Panc1 (cell line): ENCODE data around the gene RPL23. TPM values are rescaled to one million over a fixed set of nuclear protein-coding genes. Genes with fewer than 3 reads are reported as not detected.

ENCODE experiments used
- ATAC-seq: fragments of 200-7000 bp; cut with Tn5 transposase; 2 replicates; pipeline ENCODE4 v1.9.1; 2020; ENCODE audit warnings: mild to moderate bottlenecking, moderate library complexity
- BruUV-seq: library from RNA; stranded (reverse); fragments of 400-500 nt; replicated peaks from 2 replicates; lab custom pipeline; 2021; lab: Mats Ljungman, UMichigan
- CTCF ChIA-PET: fragments of 300-600 bp; sonication (Branson Sonifier 250); formaldehyde crosslinking; loops from one replicate; lab custom pipeline; 2022; ENCODE audit warnings: antibody characterized with exemption; lab: Charles Lee
- POLR2A ChIA-PET: fragments of 300-600 bp; sonication (Branson Sonifier 250); formaldehyde crosslinking; loops from one replicate; lab custom pipeline; 2022; ENCODE audit warnings: antibody characterized with exemption; lab: Charles Lee
- DNase-seq: peaks from one replicate; pipeline ENCODE4 v3.0.0-alpha.2; 2010; ENCODE audit warnings: low read depth, low spot score
- H3K27ac ChIP-seq: 2 replicates; pipeline ENCODE4 v1.5.1; 2011; ENCODE audit warnings: mild to moderate bottlenecking, low read length, inconsistent platforms
- H3K27me3 ChIP-seq: fragments of 200-500 bp; sonication (Bioruptor generic); 2 replicates; pipeline ENCODE4 v1.6.0; 2014; ENCODE audit warnings: low read length, inconsistent platforms; ENCODE audit not compliant: control insufficient read depth, insufficient read depth
- H3K36me3 ChIP-seq: fragments of 200-500 bp; sonication (Bioruptor generic); 2 replicates; pipeline ENCODE4 v1.5.1; 2014; ENCODE audit warnings: inconsistent platforms, mild to moderate bottlenecking, low read length, moderate library complexity; ENCODE audit not compliant: control insufficient read depth, insufficient read depth
- H3K4me1 ChIP-seq: 2 replicates; pipeline ENCODE4 v1.5.1; 2011; ENCODE audit warnings: inconsistent platforms, mild to moderate bottlenecking, low read length, moderate library complexity; ENCODE audit not compliant: control insufficient read depth, insufficient read depth
- H3K4me3 ChIP-seq, 2 experiments: 2 replicates each; pipeline ENCODE4 v1.5.1; 2011 to 2012; ENCODE audit warnings: low read depth in 2 of 2, low read length in 2 of 2, mild to moderate bottlenecking in 2 of 2, inconsistent platforms in 1 of 2, moderate library complexity in 1 of 2
- H3K9me3 ChIP-seq: fragments of 200-500 bp; sonication (Bioruptor generic); 2 replicates; pipeline ENCODE4 v1.5.1; 2014; ENCODE audit warnings: low read depth, mild to moderate bottlenecking, inconsistent platforms, low read length, moderate library complexity; ENCODE audit not compliant: control insufficient read depth, insufficient read depth
- POLR2AphosphoS5 ChIP-seq: IDR thresholded peaks from 2 replicates; pipeline ENCODE4 v1.6.1; 2012; ENCODE audit warnings: mild to moderate bottlenecking, low read depth, low read length, moderate library complexity
- SIN3A ChIP-seq: IDR thresholded peaks from 2 replicates; pipeline ENCODE4 v1.6.1; 2012; ENCODE audit warnings: low read depth, mild to moderate bottlenecking, low read length, moderate library complexity, borderline replicate concordance; ENCODE audit not compliant: insufficient read depth
- TCF7L2 ChIP-seq: IDR thresholded peaks from 2 replicates; pipeline ENCODE4 v1.6.1; 2011; ENCODE audit warnings: mild to moderate bottlenecking, low read depth, low read length, inconsistent platforms
- in situ Hi-C: cut with HindIII; loops from 2 replicates; pipeline ENCODE4 v1.10.0; 2016; ENCODE audit warnings: low sequenced_read_pairs, low pct_unique_long_range_greater_than_20kb
- intact Hi-C: fragments of 100-400 bp; cut with micrococcal nuclease; formaldehyde crosslinking; loops from one replicate; pipeline ENCODE4 v1.10.0; 2022; ENCODE audit not compliant: unreplicated experiment
- total RNA-seq: library from RNA; stranded (reverse); gene quantifications from one replicate; pipeline ENCODE4 v1.2.1, GENCODE V29; 2021; ENCODE audit not compliant: unreplicated experiment
- TF ChIP-seq, protein P1 (sequence below): fragments of 450-650 bp; IDR thresholded peaks from 2 replicates; pipeline ENCODE4 v1.5.1; 2017; ENCODE audit warnings: mild to moderate bottlenecking
- TF ChIP-seq, protein P2 (sequence below), 2 experiments: IDR thresholded peaks; 2 replicates each; pipeline ENCODE4 v1.6.1; 2011 to 2012; ENCODE audit warnings: low read depth in 2 of 2, control low read depth in 1 of 2, low read length in 1 of 2, mild to moderate bottlenecking in 1 of 2, moderate library complexity in 1 of 2; ENCODE audit not compliant: insufficient read depth in 1 of 2

Gene RPL23
- total RNA-seq, 1 experiment from 2014 or later, result 649 TPM

DNA sequence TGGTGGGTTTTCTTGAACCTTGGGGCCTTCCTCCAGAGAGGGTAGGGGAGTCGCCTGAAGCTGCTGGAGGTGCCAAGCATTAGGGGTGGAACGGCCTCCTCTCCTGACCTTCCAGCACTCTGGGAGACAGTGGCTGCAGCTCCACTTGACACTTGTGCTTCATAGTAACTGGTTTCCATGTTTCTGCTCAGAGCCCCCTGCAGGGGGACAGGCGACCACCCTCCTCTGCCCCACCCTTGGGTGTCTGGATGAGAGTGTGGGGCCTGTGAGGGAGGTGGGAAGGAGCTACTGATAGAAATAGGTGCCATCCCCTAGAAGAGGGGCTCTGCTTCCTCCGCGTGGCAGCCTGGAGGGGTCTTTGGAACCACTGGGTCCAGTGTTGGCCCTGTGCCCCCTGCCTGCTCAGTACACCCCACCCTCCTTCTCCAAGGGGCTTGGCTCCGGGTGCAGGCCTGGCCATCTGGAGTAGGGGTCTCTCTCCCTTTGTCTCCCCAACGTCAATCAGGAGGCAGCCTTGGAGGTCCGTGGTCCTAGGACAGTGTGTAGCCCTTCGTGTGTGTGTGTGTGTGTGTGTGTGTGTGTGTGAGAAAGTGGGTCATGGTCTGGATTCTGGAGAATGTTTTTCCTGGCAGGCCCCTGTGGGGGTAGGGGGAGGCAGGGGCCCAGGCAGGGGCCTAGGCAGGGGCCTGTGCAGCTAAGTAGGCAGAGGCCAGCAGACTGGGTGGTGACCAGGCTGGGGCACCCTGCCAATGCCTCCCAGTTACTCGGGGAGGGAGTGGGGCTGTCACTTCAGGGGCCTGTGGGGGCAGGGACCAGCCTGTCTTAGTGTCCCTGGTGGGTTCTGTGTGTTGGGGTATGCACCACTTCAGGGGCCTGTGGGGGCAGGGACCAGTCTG is 21.2 kb upstream of the RPL23 start:
- TF ChIP-seq, protein P1, sequence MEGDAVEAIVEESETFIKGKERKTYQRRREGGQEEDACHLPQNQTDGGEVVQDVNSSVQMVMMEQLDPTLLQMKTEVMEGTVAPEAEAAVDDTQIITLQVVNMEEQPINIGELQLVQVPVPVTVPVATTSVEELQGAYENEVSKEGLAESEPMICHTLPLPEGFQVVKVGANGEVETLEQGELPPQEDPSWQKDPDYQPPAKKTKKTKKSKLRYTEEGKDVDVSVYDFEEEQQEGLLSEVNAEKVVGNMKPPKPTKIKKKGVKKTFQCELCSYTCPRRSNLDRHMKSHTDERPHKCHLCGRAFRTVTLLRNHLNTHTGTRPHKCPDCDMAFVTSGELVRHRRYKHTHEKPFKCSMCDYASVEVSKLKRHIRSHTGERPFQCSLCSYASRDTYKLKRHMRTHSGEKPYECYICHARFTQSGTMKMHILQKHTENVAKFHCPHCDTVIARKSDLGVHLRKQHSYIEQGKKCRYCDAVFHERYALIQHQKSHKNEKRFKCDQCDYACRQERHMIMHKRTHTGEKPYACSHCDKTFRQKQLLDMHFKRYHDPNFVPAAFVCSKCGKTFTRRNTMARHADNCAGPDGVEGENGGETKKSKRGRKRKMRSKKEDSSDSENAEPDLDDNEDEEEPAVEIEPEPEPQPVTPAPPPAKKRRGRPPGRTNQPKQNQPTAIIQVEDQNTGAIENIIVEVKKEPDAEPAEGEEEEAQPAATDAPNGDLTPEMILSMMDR, result no peak
- TF ChIP-seq POLR2AphosphoS5 (no peak), SIN3A (no peak)
- TF ChIP-seq, protein P2, sequence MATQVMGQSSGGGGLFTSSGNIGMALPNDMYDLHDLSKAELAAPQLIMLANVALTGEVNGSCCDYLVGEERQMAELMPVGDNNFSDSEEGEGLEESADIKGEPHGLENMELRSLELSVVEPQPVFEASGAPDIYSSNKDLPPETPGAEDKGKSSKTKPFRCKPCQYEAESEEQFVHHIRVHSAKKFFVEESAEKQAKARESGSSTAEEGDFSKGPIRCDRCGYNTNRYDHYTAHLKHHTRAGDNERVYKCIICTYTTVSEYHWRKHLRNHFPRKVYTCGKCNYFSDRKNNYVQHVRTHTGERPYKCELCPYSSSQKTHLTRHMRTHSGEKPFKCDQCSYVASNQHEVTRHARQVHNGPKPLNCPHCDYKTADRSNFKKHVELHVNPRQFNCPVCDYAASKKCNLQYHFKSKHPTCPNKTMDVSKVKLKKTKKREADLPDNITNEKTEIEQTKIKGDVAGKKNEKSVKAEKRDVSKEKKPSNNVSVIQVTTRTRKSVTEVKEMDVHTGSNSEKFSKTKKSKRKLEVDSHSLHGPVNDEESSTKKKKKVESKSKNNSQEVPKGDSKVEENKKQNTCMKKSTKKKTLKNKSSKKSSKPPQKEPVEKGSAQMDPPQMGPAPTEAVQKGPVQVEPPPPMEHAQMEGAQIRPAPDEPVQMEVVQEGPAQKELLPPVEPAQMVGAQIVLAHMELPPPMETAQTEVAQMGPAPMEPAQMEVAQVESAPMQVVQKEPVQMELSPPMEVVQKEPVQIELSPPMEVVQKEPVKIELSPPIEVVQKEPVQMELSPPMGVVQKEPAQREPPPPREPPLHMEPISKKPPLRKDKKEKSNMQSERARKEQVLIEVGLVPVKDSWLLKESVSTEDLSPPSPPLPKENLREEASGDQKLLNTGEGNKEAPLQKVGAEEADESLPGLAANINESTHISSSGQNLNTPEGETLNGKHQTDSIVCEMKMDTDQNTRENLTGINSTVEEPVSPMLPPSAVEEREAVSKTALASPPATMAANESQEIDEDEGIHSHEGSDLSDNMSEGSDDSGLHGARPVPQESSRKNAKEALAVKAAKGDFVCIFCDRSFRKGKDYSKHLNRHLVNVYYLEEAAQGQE (IDR thresholded peaks at IDR 0.05; ENCODE audit: insufficient read depth in 1 of 2, low read depth in 2 of 2, low read length in 1 of 2), result no peak
- no peak for ATAC-seq
- no peaks in the 10 kb centered on the region; the same call in none of the 2 replicates for H3K36me3 ChIP-seq
- H3K4me3 ChIP-seq, result no peak overlapping the region
- POLR2A ChIA-PET, result no interaction called here
- intact Hi-C loops (no loop called here), in situ Hi-C loops (no loop called here)
- no peaks in the 10 kb centered on the region for H3K9me3 ChIP-seq
- H3K27me3 ChIP-seq, result no peaks in the 10 kb centered on the region
- no peak for DNase-seq
- CTCF ChIA-PET, result no interaction called here
- peaks cover 69% of the 10 kb centered on the region for H3K4me1 ChIP-seq
- peak overlapping the region; percentile 39; the same call in 1 of the 2 replicates for H3K27ac ChIP-seq
- BruUV-seq, result no TSS peak

DNA sequence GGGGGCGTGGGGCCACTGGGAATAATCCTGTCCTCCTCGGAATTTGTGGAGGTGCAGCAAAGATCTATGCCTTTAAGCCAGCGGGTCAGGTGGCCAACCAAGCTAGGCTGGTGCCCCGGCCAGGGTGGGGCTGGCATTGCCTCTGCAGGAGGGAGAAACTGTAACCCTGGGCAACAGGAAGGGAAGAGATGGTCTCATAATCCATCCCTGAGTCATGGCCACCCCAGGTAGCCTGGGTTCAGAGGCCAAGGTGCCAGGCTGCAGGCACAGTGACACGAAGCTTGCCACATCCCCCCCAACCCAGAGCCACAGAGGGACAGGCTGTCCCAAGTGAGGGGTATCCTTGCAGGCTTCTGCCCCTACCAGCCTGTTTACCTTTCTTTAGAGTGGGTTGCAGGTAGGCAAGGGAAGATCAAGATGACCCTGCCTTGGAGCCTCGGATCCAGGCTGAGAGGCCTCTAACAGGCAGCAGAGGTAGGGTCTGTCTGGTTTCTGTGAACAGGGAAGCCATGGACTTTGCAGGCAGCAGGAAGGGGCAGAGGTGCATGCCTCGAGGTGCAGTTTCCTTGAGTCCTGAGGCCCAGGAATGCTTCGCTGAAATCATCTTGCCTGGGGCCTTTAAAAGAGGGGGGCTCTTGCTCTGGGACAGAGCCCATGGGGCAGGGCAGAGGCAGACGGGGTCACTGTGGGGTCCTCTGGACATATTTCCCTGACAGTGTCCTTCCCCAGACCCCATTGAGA is 20.3 kb upstream of the RPL23 start:
- Histone ChIP-seq H3K27ac (peak overlapping the region; percentile 48; the same call in 1 of the 2 replicates), H3K4me3 (no peak overlapping the region), H3K4me1 (peaks cover 60% of the 10 kb centered on the region), H3K36me3 (no peaks in the 10 kb centered on the region; the same call in none of the 2 replicates), H3K27me3 (no peaks in the 10 kb centered on the region), H3K9me3 (no peaks in the 10 kb centered on the region)
- TF ChIP-seq TCF7L2 (no peak), POLR2AphosphoS5 (no peak), SIN3A (no peak)
- TF ChIP-seq, protein P1, result no peak
- TF ChIP-seq, protein P2 (IDR thresholded peaks at IDR 0.05; ENCODE audit: insufficient read depth in 1 of 2, low read depth in 2 of 2, low read length in 1 of 2), result no peak
- intact Hi-C loops (no loop called here), in situ Hi-C loops (no loop called here)
- DNase-seq (no peak), ATAC-seq (no peak)
- POLR2A ChIA-PET, result interaction anchor here (0.6 kb wide), 1 partner anchor 15 kb away, joined by 3 read pairs; no protein-coding TSS in a partner anchor
- CTCF ChIA-PET, result no interaction called here
- BruUV-seq, result no TSS peak
